Activated CD8-positive, alpha-beta memory T cell treated with anti-CD3 and anti-CD28 coated beads for 48 hours (primary cell): ENCODE results near the gene EGLN1.

Experiments used
- DNase-seq, 3 experiments: peaks; one replicate each; pipeline ENCODE4 v3.0.0-alpha.2; 2020; ENCODE audit warnings: low read depth in 2 of 3, low spot score in 2 of 3

Gene EGLN1

DNA sequence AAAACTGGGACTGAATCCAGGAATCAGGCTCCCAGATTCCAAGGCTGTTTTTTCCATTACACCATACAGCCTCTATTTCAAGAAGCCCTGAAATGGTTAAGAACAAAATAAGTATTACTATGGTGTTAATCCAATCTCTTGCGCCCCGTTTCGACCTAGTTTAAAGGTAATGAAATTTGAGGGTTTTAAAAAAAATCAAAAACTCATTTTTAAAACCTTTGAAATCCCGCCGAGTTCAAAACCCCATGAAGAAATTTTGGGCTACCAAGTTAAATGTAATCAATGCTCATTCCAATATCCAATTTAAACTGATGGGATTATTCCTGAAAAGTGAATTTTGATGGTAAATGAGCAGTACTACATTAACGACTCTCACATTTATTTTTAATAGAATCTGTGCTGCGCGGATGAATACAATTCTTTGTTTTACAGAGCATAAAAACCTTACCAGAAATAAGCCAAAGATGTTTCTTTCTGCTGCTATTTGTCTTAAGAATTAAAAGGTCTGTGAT lies 767 bp upstream of the EGLN1 start:
- no peak for DNase-seq

- DNase-seq, result peak in 1 of 3 experiments; percentile 31
These were observed 529 bp downstream of the EGLN1 start for GRCh38 chr1:231421546-231421970.

- peak; percentile 7 to 17 (median 12) for DNase-seq
These were observed 1.0 kb downstream of the EGLN1 start for GRCh38 chr1:231420959-231421545.

GRCh38 chr1:231420299-231420958 lies 1.7 kb downstream of the EGLN1 start:
- no peak for DNase-seq

DNA sequence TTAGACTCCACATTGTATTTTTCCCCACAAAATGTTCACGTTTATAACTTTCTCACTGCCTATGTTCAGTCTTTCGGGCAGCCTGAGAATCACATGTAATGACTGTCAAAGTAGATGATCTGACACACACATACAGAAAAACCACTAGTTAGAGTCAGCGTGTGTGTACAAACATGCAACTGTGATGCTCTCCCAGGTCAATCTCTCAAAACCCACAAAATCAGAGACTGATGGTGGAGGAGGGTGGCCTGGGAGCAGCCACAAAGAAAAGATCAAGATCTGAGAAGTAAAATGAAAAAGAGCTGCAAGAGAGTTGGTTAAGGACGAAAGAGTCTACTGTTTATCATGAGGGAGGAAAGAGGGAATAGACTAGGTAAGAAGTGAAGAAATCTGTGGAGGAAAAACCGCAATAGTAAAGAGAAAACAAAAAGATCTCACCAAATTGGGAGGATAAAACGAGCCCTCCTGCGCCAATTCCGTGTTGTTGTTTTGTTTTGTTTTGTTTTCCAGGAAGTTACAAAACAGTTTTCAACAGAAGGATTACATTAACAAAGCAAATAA lies 2.3 kb downstream of the EGLN1 start:
- DNase-seq, result no peak

GRCh38 chr1:231419147-231419546 lies 2.9 kb downstream of the EGLN1 start:
- no peak for DNase-seq

DNA sequence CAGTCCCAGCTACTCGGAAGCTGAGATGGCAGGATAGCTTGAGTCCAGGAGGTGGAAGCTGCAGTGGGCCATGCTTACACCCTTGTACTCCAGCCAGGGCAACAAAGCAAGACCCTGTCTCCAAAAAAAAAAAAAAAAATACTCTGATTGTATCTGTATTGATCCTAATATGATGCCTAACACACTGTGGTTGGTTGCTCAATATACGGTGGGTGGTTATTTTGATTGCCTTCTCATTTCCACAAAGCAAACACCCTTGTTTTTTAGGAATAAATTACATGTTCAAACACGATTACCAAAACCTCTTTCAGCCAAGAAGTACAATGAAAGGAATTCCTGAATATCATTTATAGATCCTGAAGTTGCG lies 3.4 kb downstream of the EGLN1 start:
- no peak for DNase-seq

DNA sequence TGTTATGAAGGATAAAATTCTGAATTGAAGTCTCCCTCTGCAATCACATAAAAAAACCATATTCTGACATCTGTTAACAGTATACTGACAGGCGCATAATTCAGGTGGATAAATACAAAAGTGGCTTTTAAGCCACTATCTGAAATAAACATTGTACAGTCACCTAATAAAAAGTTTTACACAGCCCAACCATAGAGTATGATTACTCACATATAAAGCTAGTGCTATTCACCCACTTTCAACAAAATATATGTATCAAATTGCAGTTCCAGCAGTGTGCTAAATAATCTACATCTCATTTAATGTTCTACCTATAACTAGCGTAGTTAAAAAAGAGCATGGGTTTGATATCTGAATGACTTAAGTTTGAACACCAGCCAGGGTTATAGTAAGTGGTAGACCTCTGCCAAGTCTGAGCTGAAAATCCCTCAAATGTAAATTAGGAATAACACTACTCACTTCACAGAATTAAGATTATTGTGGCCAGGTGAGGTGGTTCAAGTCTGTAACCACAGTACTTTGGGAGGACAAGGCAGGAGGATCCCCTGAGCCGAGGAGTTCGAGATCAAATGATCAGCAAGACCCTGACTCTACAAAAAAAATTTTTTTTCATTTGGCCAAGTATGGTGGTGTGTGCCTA lies 3.9 kb downstream of the EGLN1 start:
- no peak for DNase-seq

- DNase-seq, result no peak
These were observed 4.6 kb downstream of the EGLN1 start for GRCh38 chr1:231417513-231417912.

- DNase-seq, result no peak
These were observed 5.2 kb downstream of the EGLN1 start for GRCh38 chr1:231416901-231417300.

DNA sequence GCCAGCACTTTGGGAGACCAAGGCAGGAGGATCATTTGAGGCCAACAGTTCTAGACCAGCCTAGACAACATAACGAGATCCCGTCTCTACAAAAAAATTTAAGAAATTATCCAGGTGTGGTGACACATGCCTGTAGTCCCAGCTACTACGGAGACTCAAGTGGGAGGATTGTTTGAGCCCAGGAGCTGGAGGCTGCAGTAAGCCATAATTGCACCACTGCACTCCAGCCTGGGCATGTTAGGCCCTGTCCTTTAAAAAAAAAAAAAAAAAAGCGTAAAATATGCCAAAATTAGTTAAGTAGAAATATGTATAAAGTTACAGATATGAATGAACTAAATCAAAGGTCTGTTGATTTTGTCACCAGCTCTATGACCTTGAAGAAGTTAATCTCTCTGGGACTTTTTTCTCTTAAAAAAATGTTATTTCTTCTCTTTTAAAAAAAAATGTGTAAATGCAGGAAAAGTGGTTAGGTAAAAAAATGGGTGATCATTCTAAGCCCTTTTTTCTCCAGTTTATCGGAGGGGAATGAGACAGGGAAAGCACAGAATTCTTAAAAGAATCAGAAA lies 7.0 kb downstream of the EGLN1 start:
- no peak for DNase-seq

DNA sequence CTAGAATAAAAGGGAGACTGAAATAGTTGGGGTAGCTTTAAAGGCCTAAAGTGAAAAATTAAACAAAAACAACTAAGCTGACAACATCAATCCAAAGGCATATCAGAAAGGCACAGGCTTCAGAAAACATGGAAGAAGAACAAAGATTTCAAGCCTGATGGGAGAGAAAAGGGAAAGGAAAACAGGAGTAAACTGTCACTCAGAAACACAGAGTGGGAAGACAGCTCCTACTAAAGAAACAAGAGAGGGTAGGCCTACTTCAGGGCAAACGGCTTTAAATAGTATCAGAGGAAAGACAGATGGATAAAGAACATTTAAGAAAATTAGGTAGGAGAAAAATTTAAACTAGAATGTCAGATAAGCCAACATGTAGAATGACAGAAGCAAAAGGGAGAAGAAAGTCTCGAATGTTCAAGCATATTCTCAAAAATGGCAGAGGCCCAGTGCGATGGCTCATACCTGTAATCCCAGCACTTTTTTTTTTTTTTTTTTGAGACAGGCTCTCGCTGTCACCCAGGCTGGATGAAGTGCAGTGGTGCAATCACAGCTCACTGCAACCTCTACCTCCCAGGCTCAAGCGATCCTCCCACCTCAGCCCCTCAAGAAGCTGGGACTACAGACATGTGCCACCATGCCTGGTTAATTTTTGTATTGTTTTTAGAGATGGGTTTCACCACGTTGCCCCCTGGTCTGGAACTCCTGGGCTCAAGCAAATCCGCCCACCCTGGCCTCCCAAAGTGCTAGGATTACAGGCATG lies 7.6 kb downstream of the EGLN1 start:
- DNase-seq, result no peak

GRCh38 chr1:231413749-231414082 lies 8.4 kb downstream of the EGLN1 start:
- no peak for DNase-seq

- DNase-seq, result no peak
These were observed 11.0 kb downstream of the EGLN1 start for GRCh38 chr1:231411036-231411531.

GRCh38 chr1:231410036-231410612 lies 12.0 kb downstream of the EGLN1 start:
- no peak for DNase-seq

GRCh38 chr1:231408528-231409094 lies 13.5 kb downstream of the EGLN1 start:
- no peak for DNase-seq

GRCh38 chr1:231407547-231408396 lies 14.3 kb downstream of the EGLN1 start:
- no peak for DNase-seq

DNA sequence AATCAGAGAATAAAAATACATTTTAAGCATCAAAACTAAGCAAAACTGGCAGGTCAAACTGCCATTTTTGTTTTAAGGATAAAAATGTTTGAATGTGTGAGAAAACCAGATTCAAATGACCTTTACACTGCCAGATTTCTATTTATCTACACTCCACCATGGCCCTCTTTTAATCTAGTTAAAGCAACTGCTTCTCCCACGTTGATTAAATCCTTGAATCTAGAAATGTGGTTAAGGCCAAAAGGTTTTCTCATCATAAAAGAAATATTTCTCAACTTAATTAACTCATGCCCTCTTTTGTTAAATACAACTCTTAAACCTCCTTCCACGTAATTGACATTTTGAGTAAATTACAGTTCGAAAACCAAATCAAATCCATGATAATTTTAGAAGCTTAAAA lies 15.0 kb downstream of the EGLN1 start:
- DNase-seq, result no peak

- DNase-seq, result no peak
These were observed 17.8 kb downstream of the EGLN1 start for GRCh38 chr1:231404318-231404717.
